ENCODE results near the gene VPS13C.

VPS13C gene

GRCh38 chr15:61992518-61992917 is 67.7 kb downstream of the VPS13C start:
- DNase-seq (ENCODE audit: low spot score) = no peak
- in situ Hi-C loops (cut with MboI; ENCODE audit: low sequenced_read_pairs, unreplicated experiment) = no loop called here
- no peak for TF ChIP-seq CTCF (IDR thresholded peaks at IDR 0.05; ENCODE audit: borderline replicate concordance, control extremely low read depth, extremely low read depth, insufficient read depth, missing control alignments)

- no peak for TF ChIP-seq CTCF (IDR thresholded peaks at IDR 0.05; ENCODE audit: borderline replicate concordance, control extremely low read depth, extremely low read depth, insufficient read depth, missing control alignments)
- in situ Hi-C loops (cut with MboI; ENCODE audit: low sequenced_read_pairs, unreplicated experiment) = no loop called here
Observed at GRCh38 chr15:61989667-61990066, 70.6 kb downstream of the VPS13C start.

GRCh38 chr15:61987824-61988223 is 72.4 kb downstream of the VPS13C start:
- in situ Hi-C loops (cut with MboI; ENCODE audit: low sequenced_read_pairs, unreplicated experiment) = no loop called here
- no peak for TF ChIP-seq CTCF (IDR thresholded peaks at IDR 0.05; ENCODE audit: borderline replicate concordance, control extremely low read depth, extremely low read depth, insufficient read depth, missing control alignments)
- no peak for DNase-seq (ENCODE audit: low spot score)

More at GRCh38 chr15:61989667-61990066, 70.6 kb downstream of the VPS13C start:
- DNase-seq (ENCODE audit: low spot score) = no peak

- in situ Hi-C loops (cut with MboI; ENCODE audit: low sequenced_read_pairs, unreplicated experiment) = no loop called here
- no peak for TF ChIP-seq CTCF (IDR thresholded peaks at IDR 0.05; ENCODE audit: borderline replicate concordance, control extremely low read depth, extremely low read depth, insufficient read depth, missing control alignments)
- DNase-seq (ENCODE audit: low spot score) = no peak
Observed at GRCh38 chr15:61983081-61983480, 77.2 kb downstream of the VPS13C start.

GRCh38 chr15:61978225-61978624 is 82.0 kb downstream of the VPS13C start:
- DNase-seq (ENCODE audit: low spot score) = no peak
- no peak for TF ChIP-seq CTCF (IDR thresholded peaks at IDR 0.05; ENCODE audit: borderline replicate concordance, control extremely low read depth, extremely low read depth, insufficient read depth, missing control alignments)
- in situ Hi-C loops (cut with MboI; ENCODE audit: low sequenced_read_pairs, unreplicated experiment) = no loop called here

- DNase-seq (ENCODE audit: low spot score) = no peak
- in situ Hi-C loops (cut with MboI; ENCODE audit: low sequenced_read_pairs, unreplicated experiment) = no loop called here
- TF ChIP-seq CTCF (IDR thresholded peaks at IDR 0.05; ENCODE audit: borderline replicate concordance, control extremely low read depth, extremely low read depth, insufficient read depth, missing control alignments) = no peak
Observed at GRCh38 chr15:61974759-61975158, 85.5 kb downstream of the VPS13C start.

GRCh38 chr15:61974118-61974517 is 86.1 kb downstream of the VPS13C start:
- in situ Hi-C loops (cut with MboI; ENCODE audit: low sequenced_read_pairs, unreplicated experiment) = no loop called here
- no peak for DNase-seq (ENCODE audit: low spot score)
- no peak for TF ChIP-seq CTCF (IDR thresholded peaks at IDR 0.05; ENCODE audit: borderline replicate concordance, control extremely low read depth, extremely low read depth, insufficient read depth, missing control alignments)
